Heart left ventricle (tissue), 16 donors: Measurements from ENCODE around the gene SPNS3. TPM values are rescaled to one million over a fixed set of nuclear protein-coding genes. Genes with fewer than 3 reads are reported as not detected.

Experiments
- ATAC-seq, 4 donors: fragments of 200-7000 bp; cut with Tn5 transposase; one replicate each; pipeline ENCODE4 v1.9.1; 2020 to 2022; ENCODE audit warnings: moderate library complexity in 4 of 4, mild to moderate bottlenecking in 3 of 4, moderate number of reproducible peaks in 1 of 4
- DNase-seq, 5 donors: peaks; one replicate each; pipeline ENCODE4 v3.0.0-alpha.2; 2020
- H3K27ac ChIP-seq, 12 donors: fragments of 200-600 bp; sonication (generic) in 4 of 12; one replicate each; pipeline versions ENCODE4 v1.5.0 to v1.8.0; 2016 to 2022; ENCODE audit warnings: mild to moderate bottlenecking in 2 of 12
- H3K27me3 ChIP-seq, 9 donors: fragments of 200-600 bp; sonication (generic) in 2 of 9; one replicate each; pipeline versions ENCODE4 v1.5.1 to v1.8.0; 2016 to 2022; ENCODE audit warnings: mild to moderate bottlenecking in 3 of 9
- H3K36me3 ChIP-seq, 9 donors: fragments of 200-600 bp; sonication (generic) in 2 of 9; one replicate each; pipeline versions ENCODE4 v1.5.0 to v1.8.0; 2018 to 2022; ENCODE audit warnings: mild to moderate bottlenecking in 2 of 9
- H3K4me1 ChIP-seq, 12 donors: fragments of 200-600 bp; sonication (generic) in 4 of 12; one replicate each; pipeline versions ENCODE4 v1.5.0 to v1.8.0; 2016 to 2022; ENCODE audit warnings: mild to moderate bottlenecking in 3 of 12
- H3K4me3 ChIP-seq, 12 donors: fragments of 200-600 bp; sonication (generic) in 4 of 12; one replicate each; pipeline versions ENCODE4 v1.5.0 to v1.8.0; 2017 to 2022; ENCODE audit warnings: mild to moderate bottlenecking in 9 of 12, moderate library complexity in 4 of 12
- H3K9me3 ChIP-seq, 12 donors: fragments of 200-600 bp; sonication (generic) in 4 of 12; one replicate each; pipeline versions ENCODE4 v1.5.0 to v1.8.0; 2016 to 2022; ENCODE audit warnings: mild to moderate bottlenecking in 1 of 12
- CTCF ChIP-seq, 12 donors: fragments of 200-600 bp; sonication (generic) in 4 of 12; IDR thresholded peaks; one replicate each; pipeline versions ENCODE4 v1.5.0 to v1.8.0; 2018 to 2022; ENCODE audit warnings: antibody characterized with exemption in 12 of 12, mild to moderate bottlenecking in 5 of 12
- POLR2A ChIP-seq, 2 donors: fragments of 450-650 bp; IDR thresholded peaks; one replicate each; pipeline ENCODE4 v1.6.1; 2017; ENCODE audit warnings: antibody characterized with exemption in 2 of 2, mild to moderate bottlenecking in 2 of 2, moderate library complexity in 2 of 2
- WGBS, 4 donors: extraction: QIAGEN DNeasy Blood & Tissue Kit in 2 of 4; methylation state at CpG; one replicate each; pipeline versions ENCODE4 v1.1.5 to v1.1.7; 2013 to 2018; 5-methylcytosine and 5-hydroxymethylcytosine counted together
- intact Hi-C, 10 donors: fragments of 100-400 bp; cut with DNase I; formaldehyde crosslinking; loops; one replicate each; pipeline versions ENCODE4 v1.11.1 to v1.14.2; 2022
- polyA plus RNA-seq, 2 donors: library from polyadenylated mRNA; stranded (reverse); fragments of 200-250 nt; gene quantifications; one replicate each; pipeline ENCODE4 v1.2.3, GENCODE V29; 2013
- total RNA-seq, 9 donors: library from RNA; depleted of rRNA in 2 of 9; stranded (reverse); fragments of >200 nt in 2 of 9; fragmentation: NEBNext Ultra II Directional in 3 of 9; extraction: Animal tissue kit (Norgen Biotek cat#: 25700) in 3 of 9; gene quantifications; one replicate each; pipeline versions ENCODE4 v1.1.0 to v1.2.4, GENCODE V29; 2016 to 2023
- donor health status: ischemic (EF 13 %, LVEDD 7.1; RV severe dilation, severe dysfunction).
- donor health status: healthy with polysubstance abuse.
- donor health status: DM: no; HTN: yes; CAD: no.
- donor health status: DM: no; HTN: no; CAD: no.
- donor health status: ischemic (EF 25% LVEDD 6.9; RV normal size, moderate dysfunction).
- donor health status: ischemic (EF 25% LVEDD 5.7; RV mildly dilated, moderate dysfunction).
- donor health status: healthy.
- donor health status: DM: yes; HTN: yes; CAD: no.
- donor health status: ischemic (EF 35%, LVEDD 5.7; RV mildly dilated, moderate dysfunction).
- donor health status: nonischemic (EF 11% LVEDD 7.7; RV severe dilation, severe dysfunction).
- donor health status: DM: yes; HTN: yes; CAD: no.
- donor health status: PGD.
- donor health status: ischemic (EF 29% LVEDD 5.4; RV normal size, mild dysfunction).
- donor health status: nonischemic (EF 23%, LVEDD 6.1; RV moderate dilation, normal function).

The SPNS3 gene
- total and polyA plus RNA-seq, 11 donors, result 0.23 to 1.9 (median 1.1) TPM; not detected in 3

- no peaks in the 10 kb centered on the region for H3K27me3 ChIP-seq
- TF ChIP-seq POLR2A (IDR thresholded peaks at IDR 0.05) (no peak), CTCF (IDR thresholded peaks at IDR 0.05) (no peak)
- no peak for ATAC-seq
- intact Hi-C loops, result loop anchor here in 1 of 10 donors (10.0 kb wide), 1 partner anchor 46 kb away; the partner anchor contains the start of gene SPNS2
- WGBS, 4 donors, result 71 to 81% (median 75%) methylated on average over 9 to 11 of the region's 11 CpGs
- no peaks in the 10 kb centered on the region for H3K36me3 ChIP-seq
- no peaks in the 10 kb centered on the region for H3K9me3 ChIP-seq
- no peak for DNase-seq
- H3K4me1 ChIP-seq, result peaks cover 0 to 29% (median 7%) of the 10 kb centered on the region in 12 donors
- H3K4me3 ChIP-seq, result no peak overlapping the region
- no peak overlapping the region for H3K27ac ChIP-seq
Measured at GRCh38 chr17:4448197-4448980, 14.6 kb downstream of the SPNS3 start.

GRCh38 chr17:4449736-4450135 lies 16.0 kb downstream of the SPNS3 start:
- H3K36me3 ChIP-seq, result no peaks in the 10 kb centered on the region
- no peak for DNase-seq
- intact Hi-C loops, result loop anchor here in 1 of 10 donors (10.0 kb wide), 1 partner anchor 45 kb away; the partner anchor contains the start of gene SPNS2
- H3K27ac ChIP-seq, result no peak overlapping the region
- H3K9me3 ChIP-seq, result no peaks in the 10 kb centered on the region
- TF ChIP-seq POLR2A (IDR thresholded peaks at IDR 0.05), result no peak
- no peak for TF ChIP-seq CTCF (IDR thresholded peaks at IDR 0.05)
- WGBS, 4 donors, result 49 to 70% (median 60%) methylated on average over 11 of the region's 11 CpGs
- no peak overlapping the region for H3K4me3 ChIP-seq
- ATAC-seq, result no peak
- no peaks in the 10 kb centered on the region for H3K27me3 ChIP-seq
- H3K4me1 ChIP-seq, result peaks cover 0 to 20% (median 6%) of the 10 kb centered on the region in 12 donors

- 88 to 94% (median 93%) methylated on average over 13 to 14 of the region's 14 CpGs for WGBS, 4 donors
Measured at GRCh38 chr17:4450710-4451316, 17.1 kb downstream of the SPNS3 start.

More at GRCh38 chr17:4450710-4451316, 17.1 kb downstream of the SPNS3 start:
- TF ChIP-seq POLR2A (IDR thresholded peaks at IDR 0.05) (no peak), CTCF (IDR thresholded peaks at IDR 0.05) (no peak)
- Histone ChIP-seq H3K27me3 (no peaks in the 10 kb centered on the region), H3K4me3 (no peak overlapping the region), H3K4me1 (peaks cover 0 to 16% (median 3%) of the 10 kb centered on the region in 12 donors), H3K9me3 (no peaks in the 10 kb centered on the region), H3K36me3 (no peaks in the 10 kb centered on the region), H3K27ac (no peak overlapping the region)
- ATAC-seq (no peak), DNase-seq (no peak)
- intact Hi-C loops, result no loop called here
